Esophagus muscularis mucosa (tissue), 4 donors: ENCODE data around the gene EMP2.

ENCODE experiments used
- CTCF ChIP-seq, 3 experiments: fragments of 200-600 bp in 2 of 3; fragments of 450-650 bp in 1 of 3; sonication (generic) in 2 of 3; IDR thresholded peaks; one replicate each; pipeline ENCODE4 v1.5.1; 2017 to 2019; ENCODE audit warnings: antibody characterized with exemption in 3 of 3, mild to moderate bottlenecking in 2 of 3, moderate library complexity in 1 of 3
- EP300 ChIP-seq: sonication (generic); formaldehyde crosslinking; IDR thresholded peaks from one replicate; pipeline ENCODE4 v1.6.1; 2017; ENCODE audit warnings: antibody characterized with exemption
- POLR2A ChIP-seq: fragments of 450-650 bp; IDR thresholded peaks from one replicate; pipeline ENCODE4 v1.6.1; 2017; ENCODE audit warnings: antibody characterized with exemption, moderate library complexity, mild to moderate bottlenecking, low read depth
- POLR2AphosphoS5 ChIP-seq, 2 donors: sonication (generic); formaldehyde crosslinking; IDR thresholded peaks; one replicate each; pipeline ENCODE4 v1.6.1; 2017; ENCODE audit warnings: antibody characterized with exemption in 2 of 2

- TF ChIP-seq POLR2AphosphoS5 (IDR thresholded peaks at IDR 0.05) (no peak), CTCF (IDR thresholded peaks at IDR 0.05) (no peak), POLR2A (no peak), EP300 (no peak)
Measured at GRCh38 chr16:10511829-10512228, 68.6 kb downstream of the EMP2 start.
